PC-9 (cell line): ENCODE results near the gene DCANP1. TPM values are rescaled to one million over a fixed set of nuclear protein-coding genes. Genes with fewer than 3 reads are reported as not detected.

ENCODE experiments used
- BruUV-seq: library from RNA; stranded (reverse); fragments of 400-500 nt; replicated peaks from 2 replicates; lab custom pipeline; 2021; lab: Mats Ljungman, UMichigan
- CTCF ChIA-PET: fragments of 300-600 bp; sonication (Branson Sonifier 250); formaldehyde crosslinking; loops from one replicate; lab custom pipeline; 2022; ENCODE audit warnings: antibody characterized with exemption; lab: Charles Lee
- POLR2A ChIA-PET: fragments of 300-600 bp; sonication (Branson Sonifier 250); formaldehyde crosslinking; loops from one replicate; lab custom pipeline; 2022; ENCODE audit warnings: antibody characterized with exemption; ENCODE audit not compliant: unreplicated experiment; lab: Charles Lee
- DNase-seq, 2 experiments: peaks; one replicate each; pipeline versions ENCODE4 v3.0.0 to v3.0.0-alpha.2; 2015 to 2022; ENCODE audit warnings: mixed read lengths in 1 of 2
- H2AFZ ChIP-seq: fragments of 200-600 bp; sonication (generic); 2 replicates; pipeline ENCODE4 v1.8.1; 2017; ENCODE audit warnings: antibody characterized with exemption
- H3F3A ChIP-seq: fragments of 200-600 bp; sonication (generic); 2 replicates; pipeline ENCODE4 v1.8.1; 2017; ENCODE audit warnings: antibody characterized with exemption, mild to moderate bottlenecking, low read depth; ENCODE audit not compliant: insufficient read depth
- H3K27ac ChIP-seq: fragments of 200-600 bp; sonication (generic); 2 replicates; pipeline ENCODE4 v1.6.1; 2016; ENCODE audit warnings: mixed run types
- H3K27me3 ChIP-seq: fragments of 200-600 bp; sonication (generic); 2 replicates; pipeline ENCODE4 v1.6.1; 2016; ENCODE audit warnings: low read depth, mixed run types; ENCODE audit not compliant: insufficient read depth
- H3K36me3 ChIP-seq: fragments of 200-600 bp; sonication (generic); 2 replicates; pipeline ENCODE4 v1.6.1; 2016; ENCODE audit warnings: low read depth, mixed run types
- H3K4me1 ChIP-seq: fragments of 200-600 bp; sonication (generic); replicated peaks from 2 replicates; pipeline ENCODE4 v1.6.1; 2016; ENCODE audit warnings: mixed run types; ENCODE audit not compliant: insufficient read depth
- H3K4me2 ChIP-seq: fragments of 200-600 bp; sonication (generic); 2 replicates; pipeline ENCODE4 v1.6.1; 2017; ENCODE audit warnings: mixed run types
- H3K4me3 ChIP-seq: fragments of 200-600 bp; sonication (generic); 2 replicates; pipeline ENCODE4 v1.6.1; 2016; ENCODE audit warnings: mixed run types
- H3K79me2 ChIP-seq: fragments of 200-600 bp; sonication (generic); 2 replicates; pipeline ENCODE4 v1.6.1; 2017; ENCODE audit warnings: low read depth, mixed run types
- H3K9me2 ChIP-seq: fragments of 200-600 bp; sonication (generic); 2 replicates; pipeline ENCODE4 v1.8.1; 2017; ENCODE audit warnings: mild to moderate bottlenecking; ENCODE audit not compliant: insufficient read depth
- H3K9me3 ChIP-seq: fragments of 200-600 bp; sonication (generic); 2 replicates; pipeline ENCODE4 v1.8.1; 2016; ENCODE audit warnings: low read depth; ENCODE audit not compliant: insufficient read depth
- H4K20me1 ChIP-seq: fragments of 200-600 bp; sonication (generic); 2 replicates; pipeline ENCODE4 v1.8.1; 2017; ENCODE audit not compliant: insufficient read depth
- EZH2 ChIP-seq: fragments of 200-600 bp; sonication (generic); IDR thresholded peaks from 2 replicates; pipeline ENCODE4 v1.8.0; 2017; ENCODE audit warnings: antibody characterized with exemption, low read depth
- intact Hi-C: fragments of 100-400 bp; cut with micrococcal nuclease; formaldehyde crosslinking; loops from one replicate; pipeline ENCODE4 v1.10.0; 2022; ENCODE audit not compliant: unreplicated experiment
- total RNA-seq: library from RNA; stranded (reverse); gene quantifications from 2 replicates; pipeline ENCODE4 v1.2.3, GENCODE V29; 2021
- TF ChIP-seq, protein P1 (sequence below): fragments of 200-600 bp; sonication (generic); conservative IDR thresholded peaks from 2 replicates; pipeline ENCODE4 v1.6.1; 2017; ENCODE audit warnings: mixed run types, antibody characterized with exemption, mild to moderate bottlenecking, moderate library complexity

DCANP1 gene
- total RNA-seq, 1 experiment from 2014 or later, result not detected

GRCh38 chr5:135476615-135477581 lies 29.8 kb upstream of the DCANP1 start:
- intact Hi-C loops, result no loop called here
- Histone ChIP-seq H3F3A (no peaks in the 10 kb centered on the region), H4K20me1 (no peaks in the 10 kb centered on the region), H3K79me2 (no peaks in the 10 kb centered on the region), H3K27ac (no peak overlapping the region), H3K4me1 (no peaks in the 10 kb centered on the region), H3K9me3 (no peaks in the 10 kb centered on the region), H3K27me3 (peaks cover 78% of the 10 kb centered on the region), H3K36me3 (no peaks in the 10 kb centered on the region), H3K4me2 (no peak overlapping the region), H2AFZ (no peak overlapping the region), H3K4me3 (no peak overlapping the region), H3K9me2 (no peaks in the 10 kb centered on the region)
- CTCF ChIA-PET, result no interaction called here
- no peak for DNase-seq
- POLR2A ChIA-PET, result no interaction called here
- no TSS peak for BruUV-seq
- no peak for TF ChIP-seq EZH2
- TF ChIP-seq, protein P1, sequence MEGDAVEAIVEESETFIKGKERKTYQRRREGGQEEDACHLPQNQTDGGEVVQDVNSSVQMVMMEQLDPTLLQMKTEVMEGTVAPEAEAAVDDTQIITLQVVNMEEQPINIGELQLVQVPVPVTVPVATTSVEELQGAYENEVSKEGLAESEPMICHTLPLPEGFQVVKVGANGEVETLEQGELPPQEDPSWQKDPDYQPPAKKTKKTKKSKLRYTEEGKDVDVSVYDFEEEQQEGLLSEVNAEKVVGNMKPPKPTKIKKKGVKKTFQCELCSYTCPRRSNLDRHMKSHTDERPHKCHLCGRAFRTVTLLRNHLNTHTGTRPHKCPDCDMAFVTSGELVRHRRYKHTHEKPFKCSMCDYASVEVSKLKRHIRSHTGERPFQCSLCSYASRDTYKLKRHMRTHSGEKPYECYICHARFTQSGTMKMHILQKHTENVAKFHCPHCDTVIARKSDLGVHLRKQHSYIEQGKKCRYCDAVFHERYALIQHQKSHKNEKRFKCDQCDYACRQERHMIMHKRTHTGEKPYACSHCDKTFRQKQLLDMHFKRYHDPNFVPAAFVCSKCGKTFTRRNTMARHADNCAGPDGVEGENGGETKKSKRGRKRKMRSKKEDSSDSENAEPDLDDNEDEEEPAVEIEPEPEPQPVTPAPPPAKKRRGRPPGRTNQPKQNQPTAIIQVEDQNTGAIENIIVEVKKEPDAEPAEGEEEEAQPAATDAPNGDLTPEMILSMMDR, result no peak

DNA sequence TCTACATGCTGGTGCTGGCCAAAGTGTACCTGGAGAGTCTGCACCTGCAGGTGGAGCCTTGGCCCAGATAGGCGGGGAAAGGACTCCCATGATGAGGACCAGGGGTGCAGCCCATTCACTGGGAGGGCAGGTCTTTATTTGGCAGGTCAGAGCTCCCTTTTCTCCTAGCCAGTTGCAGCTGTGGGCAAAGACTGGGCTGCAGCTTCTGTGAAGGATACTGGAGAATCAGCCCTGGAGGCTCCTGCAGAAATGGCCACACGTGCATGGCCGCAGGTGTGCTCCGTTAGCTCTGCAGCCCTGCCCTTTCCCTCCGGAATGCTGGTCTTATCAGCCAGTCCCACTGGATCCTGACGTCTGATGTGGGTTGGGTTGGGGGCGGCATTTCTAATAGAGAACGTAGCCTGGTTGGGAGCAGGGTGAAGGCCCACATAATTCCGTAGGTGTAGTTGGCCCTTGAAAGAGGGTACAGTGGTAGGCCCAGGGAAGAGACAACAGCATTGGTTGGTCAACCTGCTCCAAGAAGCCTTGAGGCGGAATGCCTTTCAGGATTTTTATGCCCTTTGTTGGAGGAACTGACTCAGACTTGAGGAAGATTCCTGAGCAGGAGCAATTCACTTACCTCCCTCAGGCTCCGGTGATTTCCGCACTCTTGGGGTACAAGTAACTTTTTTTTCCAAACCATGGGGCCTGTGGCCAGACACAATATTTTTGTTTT lies 27.0 kb upstream of the DCANP1 start:
- intact Hi-C loops, result no loop called here
- Histone ChIP-seq H3K27ac (no peak overlapping the region), H3K9me3 (no peaks in the 10 kb centered on the region), H4K20me1 (no peaks in the 10 kb centered on the region), H2AFZ (no peak overlapping the region), H3K79me2 (no peaks in the 10 kb centered on the region), H3K9me2 (no peaks in the 10 kb centered on the region), H3K4me1 (no peaks in the 10 kb centered on the region), H3K4me3 (no peak overlapping the region), H3K36me3 (no peaks in the 10 kb centered on the region), H3K27me3 (peaks cover 86% of the 10 kb centered on the region), H3F3A (no peaks in the 10 kb centered on the region), H3K4me2 (no peak overlapping the region)
- ChIA-PET POLR2A (no interaction called here), CTCF (no interaction called here)
- no peak for DNase-seq
- TF ChIP-seq, protein P1, result no peak
- TF ChIP-seq EZH2, result no peak
- no TSS peak for BruUV-seq

DNA sequence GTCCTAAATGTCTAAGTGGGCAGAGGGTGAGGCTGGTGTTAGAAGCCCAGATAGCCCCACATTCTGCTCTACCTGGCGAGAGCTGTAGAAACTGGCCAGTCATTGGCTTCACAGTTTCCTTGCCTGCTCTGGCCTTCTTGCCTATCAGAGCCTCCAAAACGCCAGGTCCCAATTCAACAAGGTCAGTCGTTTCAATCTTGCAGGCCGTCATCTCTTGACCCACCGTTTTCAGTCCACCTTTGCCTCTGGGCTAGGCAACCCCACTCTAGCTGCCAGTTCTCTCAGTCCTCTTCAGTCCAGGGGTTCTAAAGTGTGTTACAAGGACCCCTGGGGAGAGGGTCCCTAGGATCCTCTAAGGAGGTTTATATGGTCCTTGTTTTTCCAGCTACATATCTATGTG lies 25.0 kb upstream of the DCANP1 start:
- BruUV-seq, result no TSS peak
- Histone ChIP-seq H3K4me2 (no peak overlapping the region), H3K36me3 (no peaks in the 10 kb centered on the region), H2AFZ (no peak overlapping the region), H4K20me1 (no peaks in the 10 kb centered on the region), H3K79me2 (no peaks in the 10 kb centered on the region), H3K9me2 (no peaks in the 10 kb centered on the region), H3K9me3 (no peaks in the 10 kb centered on the region), H3F3A (no peaks in the 10 kb centered on the region), H3K4me1 (no peaks in the 10 kb centered on the region), H3K27ac (no peak overlapping the region), H3K27me3 (peaks cover 87% of the 10 kb centered on the region), H3K4me3 (no peak overlapping the region)
- ChIA-PET POLR2A (interaction anchor here (0.6 kb wide), 1 partner anchor 13 kb away, joined by 3 read pairs; no protein-coding TSS in a partner anchor), CTCF (no interaction called here)
- intact Hi-C loops, result no loop called here
- no peak for TF ChIP-seq EZH2
- TF ChIP-seq, protein P1, result no peak
- DNase-seq, result no peak
